HEK293T (cell line): Measurements from ENCODE around the gene ACOXL.

Experiments used
- ARNT ChIP-seq: fragments of 450-650 bp; IDR thresholded peaks from 2 replicates; pipeline ENCODE4 v1.6.1; 2017; ENCODE audit warnings: mild to moderate bottlenecking
- BHLHE40 ChIP-seq: fragments of 450-650 bp; IDR thresholded peaks from 2 replicates; pipeline ENCODE4 v1.6.1; 2016; ENCODE audit warnings: mild to moderate bottlenecking, moderate library complexity, borderline replicate concordance
- CTBP1 ChIP-seq: fragments of 450-650 bp; IDR thresholded peaks from 2 replicates; pipeline ENCODE4 v1.6.1; 2016; ENCODE audit warnings: borderline replicate concordance
- FOXA1 ChIP-seq: fragments of 450-650 bp; IDR thresholded peaks from 2 replicates; pipeline ENCODE4 v1.6.1; 2016; ENCODE audit warnings: mild to moderate bottlenecking
- FOXK2 ChIP-seq: fragments of 450-650 bp; IDR thresholded peaks from 2 replicates; pipeline ENCODE4 v1.6.1; 2016; ENCODE audit warnings: mild to moderate bottlenecking
- FOXM1 ChIP-seq: fragments of 450-650 bp; IDR thresholded peaks from 2 replicates; pipeline ENCODE4 v1.6.1; 2017; ENCODE audit warnings: mild to moderate bottlenecking, borderline replicate concordance
- HDGF ChIP-seq: fragments of 450-650 bp; IDR thresholded peaks from 2 replicates; pipeline ENCODE4 v1.6.1; 2017; ENCODE audit warnings: antibody characterized with exemption, borderline replicate concordance
- L3MBTL2 ChIP-seq: fragments of 450-650 bp; conservative IDR thresholded peaks from 2 replicates; pipeline ENCODE4 v1.6.1; 2016; ENCODE audit warnings: mild to moderate bottlenecking
- LEF1 ChIP-seq: fragments of 450-650 bp; IDR thresholded peaks from 2 replicates; pipeline ENCODE4 v1.6.1; 2017; ENCODE audit warnings: mild to moderate bottlenecking, borderline replicate concordance
- NFRKB ChIP-seq: fragments of 450-650 bp; IDR thresholded peaks from 2 replicates; pipeline ENCODE4 v1.6.1; 2016; ENCODE audit warnings: mild to moderate bottlenecking, moderate library complexity
- SP1 ChIP-seq: fragments of 450-650 bp; IDR thresholded peaks from 2 replicates; pipeline ENCODE4 v1.6.1; 2017
- SUZ12 ChIP-seq: fragments of 450-650 bp; IDR thresholded peaks from 2 replicates; pipeline ENCODE4 v1.6.1; 2016; ENCODE audit warnings: mild to moderate bottlenecking
- ZNF384 ChIP-seq: fragments of 450-650 bp; IDR thresholded peaks from 2 replicates; pipeline ENCODE4 v1.6.1; 2016

DNA sequence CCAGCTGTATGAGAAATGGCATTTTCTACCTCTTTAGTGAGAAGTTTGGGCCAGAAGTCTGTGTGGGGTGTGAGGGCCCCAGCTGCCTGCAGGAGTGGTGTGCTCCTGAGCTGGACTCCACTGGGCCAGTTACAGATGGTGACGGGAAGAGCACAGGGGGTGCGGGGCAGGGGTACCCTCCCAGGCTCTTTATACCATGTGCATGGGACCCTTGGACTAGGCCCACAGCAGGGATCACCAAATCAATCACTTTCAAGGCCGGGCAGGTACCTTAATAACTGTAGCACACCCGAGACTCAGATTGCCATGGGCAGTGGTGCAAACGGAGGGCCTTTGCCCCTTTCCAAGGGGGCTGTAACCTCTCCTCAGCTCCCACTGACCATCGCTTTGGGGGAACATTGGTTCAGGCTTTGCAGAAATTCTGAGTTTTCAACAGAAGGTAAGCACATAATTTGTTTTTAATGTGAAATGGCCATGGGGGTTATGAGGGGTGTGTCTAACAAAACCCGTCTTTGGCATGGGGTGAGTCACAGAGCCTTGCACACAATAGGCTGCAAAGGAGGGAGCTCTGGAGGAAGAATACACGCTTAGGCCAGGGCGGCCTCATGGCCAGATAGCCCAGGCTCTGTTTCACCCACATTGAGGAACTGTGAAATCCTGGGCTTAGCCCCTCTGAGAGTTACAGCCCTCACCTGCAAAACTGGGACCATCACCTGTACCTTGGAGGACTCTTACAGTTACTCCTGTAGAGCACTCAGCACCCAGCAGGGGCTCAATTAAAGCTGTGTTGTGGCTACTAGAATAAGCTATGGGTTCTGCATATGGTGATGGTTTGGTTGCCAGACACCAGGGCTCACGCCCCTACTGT, 247.3 kb downstream of the ACOXL start:
- TF ChIP-seq FOXA1 (no peak), BHLHE40 (no peak), CTBP1 (no peak), ARNT (no peak), LEF1 (no peak), NFRKB (no peak), SP1 (no peak), FOXK2 (no peak), ZNF384 (no peak), HDGF (no peak), L3MBTL2 (no peak), FOXM1 (no peak), SUZ12 (no peak)
